Measurements from ENCODE around the gene TANGO6.

TANGO6 gene

DNA sequence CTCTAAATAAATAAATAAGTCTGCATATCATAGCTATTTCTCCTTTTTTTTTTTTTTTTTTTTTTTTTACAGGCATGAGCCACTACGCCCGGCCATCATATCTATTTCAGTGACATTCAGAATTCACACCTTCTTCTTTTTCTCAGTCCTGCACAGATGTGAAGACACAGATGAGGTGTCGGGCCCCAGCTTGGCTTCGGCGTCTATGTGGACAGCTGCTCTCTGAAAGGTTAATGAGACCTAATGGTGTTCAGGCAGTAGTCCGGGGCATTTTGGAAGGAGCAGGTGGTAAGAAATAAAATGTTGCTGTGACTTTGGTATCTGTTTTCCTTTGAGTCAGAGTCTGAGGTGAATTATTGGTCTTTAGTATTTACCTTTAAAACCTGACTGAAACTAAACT lies 23.6 kb downstream of the TANGO6 start:
- DNase-seq (ENCODE audit: low spot score), result no peak

DNA sequence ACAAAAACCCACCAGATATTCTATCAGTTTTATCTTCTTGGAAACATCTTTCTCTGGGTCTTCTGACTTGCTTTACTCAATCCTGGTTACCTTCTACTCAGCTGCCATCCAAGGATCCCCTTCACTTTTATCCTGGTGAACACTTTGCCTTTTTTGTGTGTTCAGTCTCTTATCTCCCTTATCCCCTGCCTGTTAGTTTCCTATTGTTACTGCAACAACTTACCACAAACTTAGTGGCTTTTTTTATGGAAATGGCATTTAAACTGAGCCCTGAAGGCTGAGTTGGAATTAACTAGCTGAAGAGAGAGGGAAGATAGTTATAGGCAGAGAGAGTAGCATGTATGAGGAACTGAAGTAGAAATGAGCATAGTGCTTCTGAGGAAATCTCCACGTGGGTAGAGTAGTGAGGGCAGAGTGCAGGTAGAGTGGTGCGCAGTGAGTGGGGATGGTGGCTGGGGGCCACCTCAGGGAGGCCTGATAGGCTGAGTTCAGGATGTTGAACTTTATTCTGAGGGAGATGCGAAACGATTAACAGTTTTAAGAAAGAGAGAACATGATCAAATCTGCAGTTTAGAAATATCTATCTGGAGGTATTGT lies 26.3 kb downstream of the TANGO6 start:
- no peak for DNase-seq (ENCODE audit: low spot score)

DNA sequence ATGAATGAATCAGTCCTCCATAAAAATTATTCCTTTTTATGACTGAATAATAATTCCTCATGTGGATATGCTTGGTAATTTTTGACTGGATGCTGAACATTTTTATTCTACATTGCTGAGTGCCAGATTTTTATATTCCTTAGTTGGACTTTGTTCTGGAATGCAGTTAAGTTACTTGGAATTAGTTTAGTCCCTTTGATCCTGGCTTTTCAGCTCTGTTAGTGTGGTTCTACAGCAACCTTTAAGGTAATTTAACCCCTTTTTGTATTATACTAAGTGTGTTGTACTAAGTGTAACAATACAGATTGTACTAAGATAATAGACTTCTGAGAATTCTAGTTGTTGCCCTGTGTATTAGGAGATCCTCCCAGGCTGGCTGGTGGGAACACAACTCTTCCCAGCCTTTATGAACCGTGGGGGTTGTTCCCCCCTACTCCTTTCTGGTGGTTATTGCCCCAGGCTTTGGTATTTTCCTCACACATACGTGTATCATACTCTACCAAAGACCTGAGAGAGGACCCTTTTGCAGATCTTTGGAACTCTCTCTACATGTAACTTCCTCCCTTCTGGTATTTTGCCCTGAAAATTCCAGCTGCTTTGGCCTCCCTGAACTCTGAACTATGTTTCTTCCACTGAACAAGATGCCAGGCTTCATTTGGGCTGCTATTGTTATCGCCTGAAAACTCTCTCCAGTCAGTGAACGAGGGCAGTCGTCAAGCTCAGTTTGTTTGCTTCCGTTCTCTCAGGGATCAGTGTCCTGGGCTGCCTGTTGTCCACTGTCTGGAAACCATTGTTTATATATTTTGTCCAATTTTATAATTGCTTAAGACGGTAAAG lies 30.5 kb downstream of the TANGO6 start:
- no peak for DNase-seq (ENCODE audit: low spot score)

DNA sequence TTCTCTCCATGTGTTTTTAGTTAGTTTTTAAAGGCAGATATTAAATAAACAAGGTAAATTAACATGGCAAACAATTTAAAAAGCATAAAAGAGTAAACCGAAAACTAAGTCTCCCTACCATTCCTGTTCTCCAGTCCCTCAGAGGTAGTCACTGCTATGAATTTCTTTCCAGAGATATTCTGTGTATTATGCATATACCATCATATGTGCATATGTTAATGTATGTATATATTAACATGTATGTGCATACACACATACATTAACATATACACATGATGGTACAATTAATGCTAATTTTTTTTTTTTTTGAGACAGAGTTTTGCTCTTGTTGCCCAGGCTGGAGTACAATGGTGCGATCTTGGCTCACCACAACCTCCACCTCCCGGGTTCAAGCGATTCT lies 32.5 kb downstream of the TANGO6 start:
- no peak for DNase-seq (ENCODE audit: low spot score)

- DNase-seq (ENCODE audit: low spot score), result no peak
These were observed 40.4 kb downstream of the TANGO6 start for GRCh38 chr16:68883685-68884084.

- DNase-seq (ENCODE audit: low spot score), result no peak
These were observed 41.1 kb downstream of the TANGO6 start for GRCh38 chr16:68884401-68884800.

- no peak for DNase-seq (ENCODE audit: low spot score)
These were observed 41.8 kb downstream of the TANGO6 start for GRCh38 chr16:68884861-68885720.

GRCh38 chr16:68887107-68887506 lies 43.8 kb downstream of the TANGO6 start:
- DNase-seq (ENCODE audit: low spot score), result no peak

DNA sequence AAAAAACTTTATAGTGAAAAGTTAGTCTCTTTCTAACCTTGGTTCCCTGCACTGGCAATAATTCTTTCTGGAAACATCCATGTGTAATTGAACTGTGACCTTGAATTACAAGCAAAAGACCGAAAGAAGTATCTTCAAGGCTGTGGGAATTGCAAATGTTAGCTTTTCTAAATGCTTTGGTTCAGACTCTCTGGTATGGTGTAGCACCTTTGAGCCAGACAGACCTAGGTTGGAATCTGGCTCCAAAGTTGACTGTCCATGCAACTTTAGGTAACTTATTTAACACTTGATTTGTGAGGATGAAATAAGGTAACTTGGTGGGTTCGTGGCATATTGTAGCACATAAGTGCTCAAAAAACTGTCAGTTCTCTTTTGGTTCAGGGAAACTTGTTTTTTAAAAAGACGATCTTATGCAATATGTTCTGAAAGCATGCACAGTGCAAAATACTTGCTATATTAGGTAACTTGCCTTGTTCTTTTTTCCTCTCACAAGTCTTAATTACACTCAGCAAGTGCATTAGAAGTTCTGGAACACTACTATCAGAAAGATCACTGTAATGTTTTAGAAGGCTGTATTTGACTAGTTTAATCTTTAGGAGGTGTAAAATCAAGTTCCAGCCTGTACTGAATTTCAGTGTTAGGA lies 46.3 kb downstream of the TANGO6 start:
- no peak for DNase-seq (ENCODE audit: low spot score)

- no peak for DNase-seq (ENCODE audit: low spot score)
These were observed 48.9 kb downstream of the TANGO6 start for GRCh38 chr16:68892214-68892613.

- no peak for DNase-seq (ENCODE audit: low spot score)
These were observed 49.6 kb downstream of the TANGO6 start for GRCh38 chr16:68892898-68893297.

DNA sequence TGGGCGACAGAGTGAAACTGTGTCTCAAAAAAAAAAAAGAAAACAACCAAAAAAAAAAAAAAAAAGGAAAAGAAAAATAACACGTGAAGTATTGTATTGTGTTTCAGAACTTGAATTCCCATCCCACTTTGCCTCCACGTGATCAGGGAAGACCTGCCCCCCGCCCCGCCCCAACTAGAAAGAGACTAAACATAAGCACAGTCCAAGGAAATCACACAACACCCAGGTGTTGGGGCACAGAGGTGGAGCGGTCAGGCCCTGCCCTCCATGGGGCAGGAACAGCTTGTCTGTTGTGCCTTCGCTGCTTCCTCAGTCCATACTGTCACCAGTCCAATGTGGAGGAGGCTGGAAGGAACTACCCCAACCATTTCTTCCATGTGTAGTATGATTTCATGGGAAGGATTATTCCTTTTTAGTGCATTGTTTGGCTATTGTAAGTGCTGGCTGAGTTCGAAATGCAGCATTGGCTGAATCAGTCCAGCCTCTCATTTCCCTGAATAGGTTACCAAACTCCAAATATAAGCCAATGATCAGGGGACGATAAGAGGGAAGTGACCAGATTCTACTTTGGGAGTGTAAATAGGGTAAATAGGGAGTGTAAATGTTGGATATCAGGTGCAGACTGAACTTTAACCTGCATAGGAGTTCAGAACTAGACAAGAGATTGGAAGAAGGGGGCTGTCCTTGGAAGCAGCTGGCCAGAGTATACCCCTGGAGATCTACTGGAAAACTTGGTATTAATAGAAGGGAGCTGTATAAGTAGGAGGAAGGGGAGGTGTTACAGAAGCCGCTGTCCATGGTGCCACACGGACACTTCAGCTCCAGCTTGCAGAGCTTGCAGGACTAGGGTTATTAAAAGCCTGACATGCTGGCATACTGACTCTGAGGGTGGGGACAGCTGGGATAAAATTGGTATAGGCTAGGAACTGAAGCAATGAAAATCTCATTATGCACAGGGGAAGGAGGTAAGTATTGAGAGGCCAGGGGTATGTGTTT lies 50.7 kb downstream of the TANGO6 start:
- DNase-seq (ENCODE audit: low spot score), result no peak

DNA sequence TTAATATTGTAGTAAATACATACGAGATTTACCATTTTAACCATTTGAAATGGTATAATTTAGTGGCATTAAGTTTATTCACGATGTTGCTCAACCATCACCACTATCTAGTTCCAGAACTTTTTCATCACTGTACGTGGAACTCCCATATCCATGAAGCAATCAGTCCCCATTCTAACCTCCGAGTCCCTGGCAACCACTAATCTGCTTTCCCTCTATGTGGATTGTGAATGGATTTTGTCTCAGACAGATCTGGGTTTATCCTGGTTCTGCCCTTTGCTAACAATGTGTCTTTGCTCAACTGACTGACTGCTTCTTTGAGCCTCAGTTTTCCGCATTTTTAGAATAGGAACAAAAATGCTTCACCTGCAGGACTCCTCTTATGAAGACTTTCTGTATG lies 51.4 kb downstream of the TANGO6 start:
- no peak for DNase-seq (ENCODE audit: low spot score)

DNA sequence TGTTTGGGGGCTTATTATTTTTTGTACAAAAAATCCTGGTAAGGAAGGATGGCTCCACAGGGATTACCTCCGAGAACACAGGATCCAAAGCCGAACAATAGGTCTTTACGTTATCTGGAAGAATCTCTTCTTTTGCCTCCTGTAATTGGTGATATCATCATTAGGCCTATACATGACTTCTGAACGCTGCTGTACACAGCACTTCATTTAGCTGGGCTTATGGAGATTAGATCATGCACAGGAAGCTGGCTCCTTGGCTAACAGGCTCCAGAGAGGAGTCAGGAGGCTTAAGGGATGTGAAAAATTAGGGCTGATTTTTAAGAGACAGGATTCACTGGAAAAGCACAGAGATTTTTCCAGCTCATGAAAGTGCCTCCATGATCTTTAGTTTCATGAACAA lies 54.7 kb downstream of the TANGO6 start:
- peak; percentile 16 for DNase-seq (ENCODE audit: low spot score)

- no peak for DNase-seq (ENCODE audit: low spot score)
These were observed 56.7 kb downstream of the TANGO6 start for GRCh38 chr16:68900009-68900408.

GRCh38 chr16:68902003-68902968 lies 59.0 kb downstream of the TANGO6 start:
- DNase-seq (ENCODE audit: low spot score), result peak; percentile 48

GRCh38 chr16:68902969-68903345 lies 59.6 kb downstream of the TANGO6 start:
- DNase-seq (ENCODE audit: low spot score), result no peak

DNA sequence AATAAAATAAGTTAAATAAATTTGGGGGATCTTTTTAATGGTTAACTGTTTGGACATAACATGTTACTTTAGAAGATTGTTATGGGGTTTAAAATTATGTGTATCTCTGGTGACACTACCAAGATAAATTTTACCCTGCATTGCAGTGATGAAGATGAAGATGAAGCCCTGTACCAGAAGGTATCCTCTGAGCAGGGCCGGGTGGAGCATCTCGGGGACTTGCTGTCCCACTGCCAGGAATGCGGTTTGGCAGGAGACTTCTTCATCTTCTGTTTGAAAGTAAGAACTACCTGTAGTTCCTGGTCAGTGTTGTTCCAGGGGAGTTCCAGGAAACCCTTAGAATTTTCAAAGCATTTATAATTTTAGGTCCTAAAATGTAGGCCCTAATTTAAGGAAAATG lies 64.0 kb downstream of the TANGO6 start:
- DNase-seq (ENCODE audit: low spot score), result no peak

- DNase-seq (ENCODE audit: low spot score), result no peak
These were observed 64.5 kb downstream of the TANGO6 start for GRCh38 chr16:68907781-68908181.

Measured in kidney capillary endothelial cell (primary cell).